Tibial nerve (tissue), 4 donors: ENCODE measurements around the gene DAB1. TPM values are rescaled to one million over a fixed set of nuclear protein-coding genes. Genes with fewer than 3 reads are reported as not detected.

Experiments used
- DNase-seq, 2 donors: peaks; one replicate each; pipeline ENCODE4 v3.0.0-alpha.2; 2019; ENCODE audit warnings: low spot score in 2 of 2
- H3K27ac ChIP-seq, 4 donors: fragments of 200-600 bp; sonication (generic) in 3 of 4; one replicate each; pipeline ENCODE4 v1.5.1; 2017 to 2019; ENCODE audit warnings: mild to moderate bottlenecking in 1 of 4
- H3K27me3 ChIP-seq, 2 donors: fragments of 200-600 bp; sonication (generic) in 1 of 2; one replicate each; pipeline versions ENCODE4 v1.5.1 to v1.6.0; 2017 to 2019
- H3K36me3 ChIP-seq, 3 donors: fragments of 200-600 bp; sonication (generic); one replicate each; pipeline ENCODE4 v1.5.1; 2018 to 2019
- H3K4me1 ChIP-seq, 4 donors: fragments of 200-600 bp; sonication (generic) in 3 of 4; one replicate each; pipeline ENCODE4 v1.5.1; 2017 to 2019
- H3K4me3 ChIP-seq, 4 donors: fragments of 200-600 bp; sonication (generic) in 3 of 4; one replicate each; pipeline ENCODE4 v1.5.1; 2017 to 2019; ENCODE audit warnings: mild to moderate bottlenecking in 1 of 4, moderate library complexity in 1 of 4
- H3K9me3 ChIP-seq, 4 donors: fragments of 200-600 bp; sonication (generic) in 3 of 4; one replicate each; pipeline ENCODE4 v1.5.1; 2017 to 2019
- EP300 ChIP-seq, 2 donors: sonication (generic); formaldehyde crosslinking; IDR thresholded peaks; one replicate each; pipeline ENCODE4 v1.6.1; 2017; ENCODE audit warnings: antibody characterized with exemption in 2 of 2, mild to moderate bottlenecking in 1 of 2
- POLR2A ChIP-seq, 2 donors: fragments of 450-650 bp; IDR thresholded peaks; one replicate each; pipeline ENCODE4 v1.6.1; 2017; ENCODE audit warnings: antibody characterized with exemption in 2 of 2, mild to moderate bottlenecking in 2 of 2, moderate library complexity in 2 of 2
- WGBS, 2 donors: methylation state at CpG; one replicate each; pipeline ENCODE4 v1.1.5; 2018; 5-methylcytosine and 5-hydroxymethylcytosine counted together
- total RNA-seq, 4 donors: library from RNA; depleted of rRNA; stranded (reverse); fragments of >200 nt; gene quantifications; one replicate each; pipeline ENCODE4 v1.1.0, GENCODE V29; 2016
- TF ChIP-seq, protein P1 (sequence below), 5 experiments: fragments of 200-600 bp in 3 of 5; fragments of 450-650 bp in 2 of 5; sonication (generic) in 3 of 5; IDR thresholded peaks; one replicate each; pipeline ENCODE4 v1.5.1; 2016 to 2019; ENCODE audit warnings: antibody characterized with exemption in 5 of 5, mild to moderate bottlenecking in 3 of 5, moderate library complexity in 2 of 5

The DAB1 gene
- total RNA-seq, 4 donors from 2014 or later, result 4.0 to 8.3 (median 4.4) TPM

DNA sequence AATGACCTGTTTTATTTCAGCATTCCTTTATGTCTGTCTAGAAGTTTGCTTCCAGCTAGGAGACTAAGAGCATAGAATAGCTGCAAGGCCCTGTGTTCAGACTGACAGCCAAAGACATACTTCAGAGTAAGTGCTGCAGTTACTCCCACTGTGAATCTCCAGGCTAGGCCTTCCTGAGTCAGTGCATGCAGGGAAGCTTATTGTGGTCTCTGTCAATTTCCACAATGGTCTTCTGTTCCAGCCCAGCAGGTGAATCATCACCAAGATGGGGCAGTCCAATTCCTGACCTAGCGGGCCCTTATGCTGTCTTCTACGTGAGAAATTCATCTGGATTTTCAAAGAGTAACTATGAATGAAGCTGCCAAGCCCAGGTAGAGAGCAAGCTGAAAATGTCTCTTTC lies 311.7 kb downstream of the DAB1 start:
- Histone ChIP-seq H3K36me3 (no peaks in the 10 kb centered on the region), H3K27ac (no peak overlapping the region), H3K4me3 (no peak overlapping the region), H3K9me3 (no peaks in the 10 kb centered on the region), H3K27me3 (no peaks in the 10 kb centered on the region), H3K4me1 (peaks cover 0 to 5% (median 0%) of the 10 kb centered on the region in 4 donors)
- TF ChIP-seq POLR2A (IDR thresholded peaks at IDR 0.05) (no peak), EP300 (IDR thresholded peaks at IDR 0.05) (no peak)
- TF ChIP-seq, protein P1, sequence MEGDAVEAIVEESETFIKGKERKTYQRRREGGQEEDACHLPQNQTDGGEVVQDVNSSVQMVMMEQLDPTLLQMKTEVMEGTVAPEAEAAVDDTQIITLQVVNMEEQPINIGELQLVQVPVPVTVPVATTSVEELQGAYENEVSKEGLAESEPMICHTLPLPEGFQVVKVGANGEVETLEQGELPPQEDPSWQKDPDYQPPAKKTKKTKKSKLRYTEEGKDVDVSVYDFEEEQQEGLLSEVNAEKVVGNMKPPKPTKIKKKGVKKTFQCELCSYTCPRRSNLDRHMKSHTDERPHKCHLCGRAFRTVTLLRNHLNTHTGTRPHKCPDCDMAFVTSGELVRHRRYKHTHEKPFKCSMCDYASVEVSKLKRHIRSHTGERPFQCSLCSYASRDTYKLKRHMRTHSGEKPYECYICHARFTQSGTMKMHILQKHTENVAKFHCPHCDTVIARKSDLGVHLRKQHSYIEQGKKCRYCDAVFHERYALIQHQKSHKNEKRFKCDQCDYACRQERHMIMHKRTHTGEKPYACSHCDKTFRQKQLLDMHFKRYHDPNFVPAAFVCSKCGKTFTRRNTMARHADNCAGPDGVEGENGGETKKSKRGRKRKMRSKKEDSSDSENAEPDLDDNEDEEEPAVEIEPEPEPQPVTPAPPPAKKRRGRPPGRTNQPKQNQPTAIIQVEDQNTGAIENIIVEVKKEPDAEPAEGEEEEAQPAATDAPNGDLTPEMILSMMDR (IDR thresholded peaks at IDR 0.05), result no peak
- WGBS, 2 donors, result 90 to 100% methylated on average over 2 of the region's 2 CpGs
- DNase-seq, result no peak

DNA sequence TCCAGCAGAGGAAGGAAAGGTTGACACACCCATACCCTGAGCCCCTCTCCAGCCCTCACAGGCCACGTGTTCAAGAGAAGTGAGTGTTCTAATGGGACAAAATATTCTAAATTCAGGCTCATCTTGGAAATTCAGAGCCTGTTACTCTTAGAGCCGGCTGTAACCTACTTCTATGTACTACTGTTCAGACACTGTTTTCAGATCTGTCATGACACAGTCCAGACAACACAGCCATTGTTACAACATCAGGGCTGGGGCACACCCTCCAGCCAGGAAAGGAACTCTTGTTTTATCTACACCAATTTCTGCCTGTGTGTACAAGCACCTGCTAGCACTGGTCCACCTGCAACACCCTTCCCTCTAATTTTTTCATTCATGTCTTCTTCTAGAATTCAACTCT lies 312.7 kb downstream of the DAB1 start:
- Histone ChIP-seq H3K27ac (no peak overlapping the region), H3K36me3 (no peaks in the 10 kb centered on the region), H3K27me3 (no peaks in the 10 kb centered on the region), H3K4me1 (peaks cover 0 to 5% (median 0%) of the 10 kb centered on the region in 4 donors), H3K9me3 (no peaks in the 10 kb centered on the region), H3K4me3 (no peak overlapping the region)
- 51 to 60% methylated on average over 2 of the region's 2 CpGs for WGBS, 2 donors
- DNase-seq, result no peak
- TF ChIP-seq EP300 (IDR thresholded peaks at IDR 0.05) (no peak), POLR2A (IDR thresholded peaks at IDR 0.05) (no peak)
- TF ChIP-seq, protein P1 (IDR thresholded peaks at IDR 0.05), result no peak

DNA sequence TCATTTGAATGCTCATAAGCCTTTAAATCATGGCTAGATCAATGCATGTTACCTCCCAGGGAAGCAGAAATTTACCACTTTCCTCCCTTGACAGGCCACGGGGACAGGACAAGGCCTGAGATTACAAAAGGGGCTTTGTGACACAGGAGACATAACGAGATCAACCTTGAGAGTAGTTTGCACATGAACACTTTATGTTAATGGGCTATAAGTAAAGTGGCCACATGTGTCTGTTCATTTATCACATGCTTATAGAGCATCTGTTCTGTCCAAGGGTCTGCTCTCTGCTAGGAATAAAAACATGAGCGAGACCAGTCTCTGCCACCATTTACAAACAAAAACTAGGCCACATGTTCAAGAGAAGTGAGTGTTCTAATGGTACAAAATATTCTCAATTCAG lies 314.0 kb downstream of the DAB1 start:
- H3K4me3 ChIP-seq, result no peak overlapping the region
- no peaks in the 10 kb centered on the region for H3K9me3 ChIP-seq
- no peak overlapping the region for H3K27ac ChIP-seq
- H3K4me1 ChIP-seq, result peaks cover 0 to 5% (median 0%) of the 10 kb centered on the region in 4 donors
- no peak for DNase-seq
- H3K27me3 ChIP-seq, result no peaks in the 10 kb centered on the region
- no peaks in the 10 kb centered on the region for H3K36me3 ChIP-seq
- no peak for TF ChIP-seq POLR2A (IDR thresholded peaks at IDR 0.05)
- TF ChIP-seq EP300 (IDR thresholded peaks at IDR 0.05), result no peak
- TF ChIP-seq, protein P1 (IDR thresholded peaks at IDR 0.05), result no peak
- 54 to 61% methylated on average over 3 of the region's 3 CpGs for WGBS, 2 donors

DNA sequence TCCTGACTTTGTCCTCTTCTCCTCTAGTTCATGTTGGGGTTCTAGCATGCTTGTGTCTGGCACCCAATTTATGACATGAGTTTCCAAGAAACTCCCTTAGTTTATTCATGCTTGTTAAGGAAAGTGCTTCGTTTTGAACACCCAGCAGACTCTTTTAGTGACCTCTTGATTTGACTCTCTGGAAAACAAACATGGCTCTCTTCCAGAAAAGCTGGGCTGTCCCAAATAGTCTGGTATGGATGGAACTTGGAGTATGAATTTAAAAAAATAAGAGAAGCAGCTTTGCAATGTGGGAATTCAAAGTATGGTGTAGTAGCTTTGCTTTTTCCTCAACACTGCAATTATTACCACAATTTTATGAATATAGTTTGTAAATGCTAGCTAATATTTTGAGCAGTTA lies 314.6 kb downstream of the DAB1 start:
- Histone ChIP-seq H3K27me3 (no peaks in the 10 kb centered on the region), H3K9me3 (no peaks in the 10 kb centered on the region), H3K27ac (no peak overlapping the region), H3K4me3 (no peak overlapping the region), H3K4me1 (peaks cover 0 to 5% (median 0%) of the 10 kb centered on the region in 4 donors), H3K36me3 (no peaks in the 10 kb centered on the region)
- DNase-seq, result no peak
- TF ChIP-seq, protein P1 (IDR thresholded peaks at IDR 0.05), result no peak
- TF ChIP-seq EP300 (IDR thresholded peaks at IDR 0.05), result no peak
- TF ChIP-seq POLR2A (IDR thresholded peaks at IDR 0.05), result no peak
- 14 to 17% methylated on average over 1 of the region's 1 CpG for WGBS, 2 donors

DNA sequence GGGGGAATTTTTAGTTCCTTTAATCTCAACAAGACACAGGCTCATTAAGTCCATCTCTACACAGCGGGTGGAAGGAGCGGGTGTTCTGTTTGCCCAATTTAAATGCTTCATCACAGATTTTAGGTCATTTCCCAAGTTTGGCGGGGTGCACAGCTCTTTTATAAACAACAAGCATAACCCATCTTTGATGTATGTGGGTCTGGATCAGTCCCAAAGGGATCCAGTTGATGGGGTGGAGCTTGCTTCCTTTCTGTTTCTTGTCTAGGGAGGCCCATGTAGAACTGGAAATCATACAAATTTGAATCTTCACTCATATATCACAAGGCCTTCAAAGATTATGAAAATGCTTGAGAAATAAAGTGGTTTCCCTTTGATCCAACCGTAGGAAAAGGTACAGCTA lies 317.6 kb downstream of the DAB1 start:
- DNase-seq, result no peak
- no peaks in the 10 kb centered on the region for H3K36me3 ChIP-seq
- no peak overlapping the region for H3K27ac ChIP-seq
- H3K4me3 ChIP-seq, result no peak overlapping the region
- no peaks in the 10 kb centered on the region for H3K27me3 ChIP-seq
- H3K9me3 ChIP-seq, result no peaks in the 10 kb centered on the region
- WGBS, 2 donors, result 85 to 91% methylated on average over 4 of the region's 4 CpGs
- peaks cover 0 to 5% (median 0%) of the 10 kb centered on the region in 4 donors for H3K4me1 ChIP-seq
- TF ChIP-seq POLR2A (IDR thresholded peaks at IDR 0.05) (no peak), EP300 (IDR thresholded peaks at IDR 0.05) (no peak)
- TF ChIP-seq, protein P1 (IDR thresholded peaks at IDR 0.05), result no peak
